ENCODE data around the gene FJX1. TPM values are rescaled to one million over a fixed set of nuclear protein-coding genes. Genes with fewer than 3 reads are reported as not detected.

The FJX1 gene
- total RNA-seq, 6 experiments from 2014 or later: 0.79 to 4.2 (median 1.3) TPM

GRCh38 chr11:35658020-35658948 lies 40.0 kb downstream of the FJX1 start:
- H3K36me3 ChIP-seq: no peaks in the 10 kb centered on the region
- no peak for TF ChIP-seq CTCF (IDR thresholded peaks at IDR 0.05)
- no peak for TF ChIP-seq POLR2A (IDR thresholded peaks at IDR 0.05)
- WGBS (ENCODE audit: insufficient coverage, low coverage, low lambda C conversion rate, missing lambda C conversion rate): 62% methylated on average over 3 of the region's 3 CpGs
- no peak for DNase-seq
- H3K9me3 ChIP-seq: no peaks in the 10 kb centered on the region
- no peak overlapping the region for H3K4me3 ChIP-seq
- peak; percentile 7 to 47 (median 28) for ATAC-seq
- peaks cover 0 to 23% (median 9%) of the 10 kb centered on the region in 4 donors for H3K4me1 ChIP-seq
- intact Hi-C loops (cut with DNase I): no loop called here
- H3K27ac ChIP-seq: peak overlapping the region in 1 of 3 donors; percentile 16
- H3K27me3 ChIP-seq: no peaks in the 10 kb centered on the region

GRCh38 chr11:35661534-35661933 lies 43.3 kb downstream of the FJX1 start:
- peaks cover 0 to 37% (median 9%) of the 10 kb centered on the region in 4 donors for H3K4me1 ChIP-seq
- WGBS (ENCODE audit: insufficient coverage, low coverage, low lambda C conversion rate, missing lambda C conversion rate): 56% methylated on average over 5 of the region's 5 CpGs
- intact Hi-C loops (cut with DNase I): no loop called here
- ATAC-seq (no peak), DNase-seq (no peak)
- no peaks in the 10 kb centered on the region for H3K27me3 ChIP-seq
- no peaks in the 10 kb centered on the region for H3K9me3 ChIP-seq
- TF ChIP-seq CTCF (IDR thresholded peaks at IDR 0.05): no peak
- TF ChIP-seq POLR2A (IDR thresholded peaks at IDR 0.05): no peak
- H3K4me3 ChIP-seq: peak overlapping the region in 1 of 3 donors; percentile 74
- peak overlapping the region in 2 of 3 donors; percentile 94 to 98 for H3K27ac ChIP-seq
- H3K36me3 ChIP-seq: no peaks in the 10 kb centered on the region

- peaks cover 0 to 37% (median 9%) of the 10 kb centered on the region in 4 donors for H3K4me1 ChIP-seq
- H3K4me3 ChIP-seq: peak overlapping the region; percentile 74 to 87 (median 80)
- TF ChIP-seq POLR2A (IDR thresholded peaks at IDR 0.05) (no peak), CTCF (IDR thresholded peaks at IDR 0.05) (no peak)
- DNase-seq (peak; percentile 63 to 79 (median 77)), ATAC-seq (peak; percentile 84 to 91 (median 88))
- H3K36me3 ChIP-seq: no peaks in the 10 kb centered on the region
- peak overlapping the region; percentile 94 to 99 (median 98) for H3K27ac ChIP-seq
- H3K27me3 ChIP-seq: no peaks in the 10 kb centered on the region
- intact Hi-C loops (cut with DNase I): no loop called here
- H3K9me3 ChIP-seq: no peaks in the 10 kb centered on the region
- 0% methylated on average over 11 of the region's 12 CpGs for WGBS (ENCODE audit: insufficient coverage, low coverage, low lambda C conversion rate, missing lambda C conversion rate)
These were observed 43.9 kb downstream of the FJX1 start for GRCh38 chr11:35662061-35662648.

GRCh38 chr11:35662649-35663407 lies 44.6 kb downstream of the FJX1 start, which contains the start of gene TRIM44:
TSS of gene TRIM44 (plus strand) at chr11:35662775. CDS start at chr11:35663112, 337 bp downstream.
- Histone ChIP-seq H3K4me3 (peak within 1 kb of the TSS; percentile 74 to 87 (median 80)), H3K9me3 (no peaks in the 10 kb centered on the region), H3K27ac (peak within 1 kb of the TSS; percentile 94 to 99 (median 98)), H3K4me1 (peaks cover 0 to 37% (median 9%) of the 10 kb centered on the region in 4 donors), H3K36me3 (no peaks in the 10 kb centered on the region), H3K27me3 (no peaks in the 10 kb centered on the region)
- TF ChIP-seq POLR2A (IDR thresholded peaks at IDR 0.05) (peak; percentile 81), CTCF (IDR thresholded peaks at IDR 0.05) (no peak)
- peak; percentile 85 to 88 (median 87) for DNase-seq
- ATAC-seq: peak; percentile 83 to 90 (median 86)
- 3% methylated on average over 39 of the region's 82 CpGs for WGBS (ENCODE audit: insufficient coverage, low coverage, low lambda C conversion rate, missing lambda C conversion rate)
- intact Hi-C loops (cut with DNase I): no loop called here
